ENCODE measurements around the gene MBP. TPM values are rescaled to one million over a fixed set of nuclear protein-coding genes. Genes with fewer than 3 reads are reported as not detected.
A peak's percentile ranks its signal among the peaks of the same experiment; 100 is the strongest.

MBP gene
- total and polyA plus RNA-seq, 2 of the 4 experiments (the other 2 are of a cell fraction) = 0.72 to 0.90 TPM

GRCh38 chr18:77110936-77111335 is 21.6 kb downstream of the MBP start:
- Histone ChIP-seq H2AFZ (replicated peaks; ENCODE audit: low read length, poor library complexity) (no peak overlapping the region), H4K20me1 (ENCODE audit: insufficient read depth, low read length) (no peaks in the 10 kb centered on the region), H2BK20ac (ENCODE audit: low read depth, low read length) (peak overlapping the region; percentile 18; the same call in 1 of the 2 replicates), H2AK5ac (ENCODE audit: low read depth, low read length) (peak overlapping the region; percentile 26; the same call in 1 of the 2 replicates), H3K4me1 (ENCODE audit: control insufficient read depth, insufficient read depth, low read length) (peaks cover 28% of the 10 kb centered on the region), H2BK15ac (ENCODE audit: low read depth, low read length) (0 out of 3 replicates have a peak overlapping the region, but pooled peaks have one; percentile 9), H3K14ac (replicated peaks; ENCODE audit: low read depth, low read length) (no peak overlapping the region), H3K4me2 (ENCODE audit: low read depth, low read length) (no peak overlapping the region), H2BK120ac (ENCODE audit: low read depth, low read length) (no peak overlapping the region), H3K79me1 (ENCODE audit: low read depth in 1 of 2, low read length in 2 of 2) (peaks cover 0 to 22% of the 10 kb centered on the region in 2 experiments; a peak in 2 of 4 replicates), H3K27me3 (ENCODE audit: control insufficient read depth, insufficient read depth, low read length) (no peaks in the 10 kb centered on the region), H3K4me3 (ENCODE audit: insufficient read depth, low read depth, low read length) (no peak overlapping the region), H2BK5ac (ENCODE audit: low read depth, low read length, poor library complexity, severe bottlenecking) (no peak overlapping the region), H3K9me1 (ENCODE audit: insufficient read depth, low read length) (peaks cover 21% of the 10 kb centered on the region), H3K56ac (ENCODE audit: extremely low read depth, insufficient read depth, low read length) (no peak overlapping the region), H3K18ac (ENCODE audit: low read depth, low read length) (no peak overlapping the region), H3K9me3 (ENCODE audit: control insufficient read depth, insufficient read depth, low read length) (no peaks in the 10 kb centered on the region), H2AK9ac (replicated peaks; ENCODE audit: low read depth, low read length, poor library complexity) (no peak overlapping the region), H3K27ac (ENCODE audit: insufficient read depth, low read length) (no peak overlapping the region), H4K91ac (ENCODE audit: insufficient read depth, low read depth, low read length) (peak overlapping the region; percentile 51; the same call in 1 of the 2 replicates), H4K8ac (ENCODE audit: low read depth in 2 of 2, low read length in 2 of 2) (no peak overlapping the region), H3K36me3 (ENCODE audit: control insufficient read depth, insufficient read depth, low read length) (no peaks in the 10 kb centered on the region), H4K5ac (ENCODE audit: low read depth, low read length) (no peak overlapping the region), H3K4ac (ENCODE audit: low read depth, low read length) (0 out of 2 replicates have a peak overlapping the region, but pooled peaks have one; percentile 17), H3K9ac (ENCODE audit: low read depth, low read length) (no peak overlapping the region), H3K23ac (ENCODE audit: low read depth, low read length) (no peak overlapping the region)
- 98% methylated on average over 10 of the region's 14 CpGs; no CpG with 5 or more reads in 1 of the 2 experiments for WGBS, 2 experiments (ENCODE audit: extremely low coverage in 2 of 2, insufficient read length in 1 of 2)
- ChIA-PET POLR2A (ENCODE audit: unreplicated experiment) (no interaction called here), CTCF (no interaction called here)
- dilution Hi-C loops (cut with HindIII; ENCODE audit: low sequenced_read_pairs, unreplicated experiment) (no loop called here), in situ Hi-C loops (cut with MboI; ENCODE audit: low sequenced_read_pairs) (loop anchor here (25.0 kb wide), 1 partner anchor 649 kb away; no protein-coding TSS in a partner anchor), intact Hi-C loops (cut with micrococcal nuclease) (no loop called here)
- DNase-seq (no peak), ATAC-seq (ENCODE audit: low read depth) (no peak)
- BruUV-seq (replicated peaks) = no TSS peak
- TF ChIP-seq CEBPB (IDR thresholded peaks at IDR 0.05; ENCODE audit: low read depth, low read length) (no peak), USF2 (IDR thresholded peaks at IDR 0.05; ENCODE audit: low read depth, low read length) (no peak), MAZ (IDR thresholded peaks at IDR 0.05; ENCODE audit: borderline replicate concordance, low read depth, low read length) (no peak), BHLHE40 (IDR thresholded peaks at IDR 0.05; ENCODE audit: low read depth, low read length) (no peak), FOS (IDR thresholded peaks at IDR 0.05; ENCODE audit: low read depth, low read length) (no peak), CHD1 (IDR thresholded peaks at IDR 0.05; ENCODE audit: low read depth, low read length) (no peak), MAFK (IDR thresholded peaks at IDR 0.05; ENCODE audit: low read depth, low read length) (no peak), ELK1 (IDR thresholded peaks at IDR 0.05; ENCODE audit: borderline replicate concordance, low read depth, low read length) (no peak)

All from IMR-90 (cell line).